COLO829 (cell line): Measurements from ENCODE around the gene GFPT2.

Source experiments
- DNase-seq: peaks from one replicate; pipeline ENCODE4 v3.0.0; 2012; ENCODE audit warnings: low spot score

Gene GFPT2

DNA sequence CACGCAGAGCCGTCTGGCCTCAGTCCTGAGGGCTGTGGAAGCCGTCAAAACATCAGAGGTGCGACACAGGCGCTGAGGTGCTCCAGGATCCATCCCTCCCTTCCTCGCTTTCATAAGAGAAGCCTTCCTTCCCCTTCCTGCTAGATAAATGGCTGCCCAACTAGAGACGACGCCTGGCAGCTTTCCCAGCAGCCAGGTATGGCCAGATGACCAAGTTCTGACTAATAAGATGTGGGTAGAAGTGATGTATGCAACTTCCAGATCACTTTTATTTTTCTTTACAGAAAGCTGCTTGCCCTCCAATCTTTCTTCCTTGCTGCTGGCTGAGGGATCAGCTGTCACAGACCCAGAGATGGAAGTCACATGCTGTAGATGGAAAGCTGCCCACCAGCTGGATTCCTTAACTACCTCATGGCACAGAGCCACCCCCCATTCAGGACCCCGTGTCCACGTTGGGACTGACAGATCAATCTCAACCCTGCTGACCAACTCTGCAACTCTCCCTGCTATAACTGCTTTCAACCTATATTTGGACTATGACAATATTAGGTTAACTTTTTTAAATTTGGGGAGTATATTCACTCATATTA, 70.0 kb downstream of the GFPT2 start:
- no peak for DNase-seq

DNA sequence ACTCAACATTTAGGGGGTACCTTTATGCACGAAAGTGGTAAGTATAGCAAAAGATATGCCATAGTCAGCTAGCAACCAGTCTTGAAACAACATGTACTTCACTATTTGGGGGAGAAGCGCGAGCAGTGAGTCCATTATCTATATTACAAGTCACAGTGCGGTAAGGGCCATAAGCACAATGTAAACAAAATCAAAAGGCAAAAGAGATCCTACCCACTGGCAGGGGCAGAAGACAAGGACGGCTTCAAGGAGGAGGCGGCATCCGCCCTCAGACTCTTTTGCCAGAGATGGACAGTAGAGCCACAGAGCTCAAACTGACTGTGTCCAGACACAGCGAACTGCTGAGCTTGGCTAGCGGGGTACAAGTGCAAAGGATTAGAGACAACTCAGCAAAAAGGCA, 70.9 kb downstream of the GFPT2 start:
- DNase-seq = no peak

DNA sequence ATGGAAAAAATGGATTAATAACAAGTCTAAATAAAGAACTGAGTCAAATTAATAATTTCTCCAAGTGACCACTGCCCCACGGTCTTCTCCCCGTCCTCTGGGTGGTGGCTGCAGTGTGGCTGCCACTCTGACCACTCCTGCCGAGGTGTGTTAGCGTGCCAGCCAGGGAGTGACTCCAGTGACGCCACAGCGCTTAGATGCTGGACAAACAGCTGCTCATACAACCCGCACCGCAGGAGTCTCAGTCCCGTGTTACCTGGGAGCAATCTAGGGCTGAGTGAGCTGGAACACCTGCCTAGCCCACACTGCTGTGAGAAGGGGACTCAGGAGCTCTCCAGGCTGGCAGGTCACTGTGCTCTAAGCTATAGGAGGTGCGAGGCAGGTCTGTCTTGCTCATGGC, 71.4 kb downstream of the GFPT2 start:
- DNase-seq = no peak

DNA sequence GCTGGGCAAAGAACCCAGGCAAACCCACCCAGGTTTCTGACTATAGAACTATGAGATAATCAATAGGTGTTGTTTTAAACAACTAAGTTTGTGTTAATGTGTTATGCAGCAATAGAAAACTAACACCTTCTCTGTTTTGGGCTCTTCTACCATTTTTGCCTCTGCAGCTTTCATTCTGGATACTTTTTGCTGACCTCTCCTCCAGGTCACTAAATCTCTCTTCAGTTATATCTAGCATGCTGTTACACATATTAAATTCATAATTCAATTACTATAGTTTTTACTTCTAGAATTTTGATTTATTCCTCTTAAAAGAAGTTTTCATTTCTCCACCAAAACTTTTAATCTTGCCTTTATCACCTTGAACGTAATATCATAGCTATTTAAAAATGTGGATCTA, 78.4 kb downstream of the GFPT2 start:
- DNase-seq = no peak

GRCh38 chr5:180271221-180271620, 81.9 kb downstream of the GFPT2 start:
- DNase-seq = no peak

- no peak for DNase-seq
These were observed 93.9 kb downstream of the GFPT2 start for GRCh38 chr5:180259260-180259611.

GRCh38 chr5:180253036-180253824, 99.9 kb downstream of the GFPT2 start:
- no peak for DNase-seq

- no peak for DNase-seq
These were observed 101.2 kb downstream of the GFPT2 start for GRCh38 chr5:180251887-180252286.

GRCh38 chr5:180251141-180251540, 102.0 kb downstream of the GFPT2 start:
- no peak for DNase-seq
